Effector CD4-positive, alpha-beta T cell (primary cell): ENCODE measurements around the gene VPS8.
"Not testable (repeated sequence)": the region's sequence is repeated elsewhere in the genome, so short reads cannot be mapped to it uniquely, and the experiment has no call there.

ENCODE experiments used
- DNase-seq: peaks from one replicate; pipeline ENCODE4 v3.0.0-alpha.2; 2020

VPS8 gene

GRCh38 chr3:184932777-184933176, 120.8 kb downstream of the VPS8 start:
- DNase-seq = no peak

- DNase-seq = no peak
Observed at GRCh38 chr3:184937611-184938010, 125.6 kb downstream of the VPS8 start.

GRCh38 chr3:184941408-184941807, 129.4 kb downstream of the VPS8 start:
- no peak for DNase-seq

GRCh38 chr3:184942735-184943134, 130.8 kb downstream of the VPS8 start:
- DNase-seq = no peak

GRCh38 chr3:184944241-184944640, 132.3 kb downstream of the VPS8 start:
- no peak for DNase-seq

- no peak for DNase-seq
Observed at GRCh38 chr3:184945886-184946625, 134.1 kb downstream of the VPS8 start.

- no peak for DNase-seq
Observed at GRCh38 chr3:184946917-184947316, 135.0 kb downstream of the VPS8 start.

GRCh38 chr3:184949251-184949965, 137.4 kb downstream of the VPS8 start:
- no peak for DNase-seq

- not testable (repeated sequence) for DNase-seq
Observed at GRCh38 chr3:184950816-184951215, 138.8 kb downstream of the VPS8 start.

GRCh38 chr3:184952671-184953070, 140.7 kb downstream of the VPS8 start:
- no peak for DNase-seq

GRCh38 chr3:184953401-184953800, 141.4 kb downstream of the VPS8 start:
- DNase-seq = no peak

- no peak for DNase-seq
Observed at GRCh38 chr3:184954251-184954650, 142.3 kb downstream of the VPS8 start.

- DNase-seq = not testable (repeated sequence)
Observed at GRCh38 chr3:184954851-184955250, 142.9 kb downstream of the VPS8 start.

GRCh38 chr3:184965639-184966430, 153.9 kb downstream of the VPS8 start:
- DNase-seq = no peak

- DNase-seq = no peak
Observed at GRCh38 chr3:184968115-184968514, 156.1 kb downstream of the VPS8 start.

- no peak for DNase-seq
Observed at GRCh38 chr3:184970186-184970585, 158.2 kb downstream of the VPS8 start.

- no peak for DNase-seq
Observed at GRCh38 chr3:184977796-184978195, 165.8 kb downstream of the VPS8 start.

GRCh38 chr3:184981071-184981470, 169.1 kb downstream of the VPS8 start:
- DNase-seq = no peak

GRCh38 chr3:184982076-184982475, 170.1 kb downstream of the VPS8 start:
- DNase-seq = no peak

GRCh38 chr3:184985586-184985985, 173.6 kb downstream of the VPS8 start:
- no peak for DNase-seq

- DNase-seq = no peak
Observed at GRCh38 chr3:184986366-184986889, 174.5 kb downstream of the VPS8 start.

GRCh38 chr3:184993394-184993793, 181.4 kb downstream of the VPS8 start:
- no peak for DNase-seq

GRCh38 chr3:185003876-185004275, 191.9 kb downstream of the VPS8 start:
- DNase-seq = not testable (repeated sequence)
